ENCODE results near the gene RAB43.

RAB43 gene

GRCh38 chr3:129059311-129059958 is 62.2 kb downstream of the RAB43 start:
- DNase-seq: no peak

DNA sequence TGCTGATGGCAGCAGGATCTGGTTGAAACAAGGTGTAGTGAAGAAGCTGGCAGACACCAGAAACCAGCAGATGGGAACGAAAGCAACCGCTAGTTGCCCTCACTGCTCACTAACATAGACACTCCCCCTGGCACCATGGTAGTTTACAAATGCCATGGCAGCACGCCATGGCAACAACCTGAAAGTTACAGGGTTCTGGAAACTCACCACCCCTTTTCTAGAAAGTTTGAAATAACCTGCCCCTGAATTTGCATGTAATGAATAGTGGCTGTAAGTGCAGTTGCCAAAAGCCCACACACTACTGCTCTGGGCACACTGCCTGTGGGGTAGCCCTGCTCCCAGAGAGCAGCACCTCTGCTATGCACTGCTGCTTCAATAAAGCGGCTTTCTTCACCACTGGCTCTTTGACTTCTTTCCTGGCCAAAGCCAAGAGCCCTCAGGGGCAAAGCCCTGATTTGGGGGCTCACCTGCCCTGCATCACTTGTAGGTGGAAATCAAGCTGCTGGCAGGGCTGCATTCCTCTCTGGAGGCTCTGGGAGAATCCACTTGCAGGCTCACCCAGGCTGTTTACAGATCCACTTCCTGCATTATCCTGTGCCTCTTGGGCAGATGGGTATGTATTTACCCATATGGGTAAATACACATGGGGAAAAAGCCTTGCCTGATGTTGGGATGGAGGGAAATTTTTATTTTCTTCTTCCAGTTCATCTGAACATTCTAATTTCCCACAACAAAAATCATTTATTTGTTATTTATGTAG is 63.0 kb downstream of the RAB43 start:
- DNase-seq: no peak

DNA sequence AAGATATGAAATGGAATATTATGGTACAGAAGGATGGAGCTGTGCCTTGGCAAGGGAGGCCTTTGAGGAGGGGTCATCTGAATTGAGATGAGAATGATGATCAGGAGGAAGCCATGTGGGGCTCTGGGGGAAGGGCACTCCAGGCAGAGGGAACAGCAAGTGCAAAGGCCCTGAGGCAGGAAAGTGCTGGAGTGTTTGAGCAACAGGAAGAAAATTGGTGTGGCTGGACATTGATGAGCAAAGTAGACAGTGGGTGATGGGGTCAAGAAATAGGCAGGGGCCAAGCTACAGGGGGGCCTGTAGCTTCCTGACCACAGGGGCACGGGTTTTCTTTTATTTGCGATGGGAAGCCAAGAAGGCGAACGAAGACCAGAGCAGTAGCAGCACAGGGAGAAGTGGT is 64.4 kb downstream of the RAB43 start:
- DNase-seq: no peak

DNA sequence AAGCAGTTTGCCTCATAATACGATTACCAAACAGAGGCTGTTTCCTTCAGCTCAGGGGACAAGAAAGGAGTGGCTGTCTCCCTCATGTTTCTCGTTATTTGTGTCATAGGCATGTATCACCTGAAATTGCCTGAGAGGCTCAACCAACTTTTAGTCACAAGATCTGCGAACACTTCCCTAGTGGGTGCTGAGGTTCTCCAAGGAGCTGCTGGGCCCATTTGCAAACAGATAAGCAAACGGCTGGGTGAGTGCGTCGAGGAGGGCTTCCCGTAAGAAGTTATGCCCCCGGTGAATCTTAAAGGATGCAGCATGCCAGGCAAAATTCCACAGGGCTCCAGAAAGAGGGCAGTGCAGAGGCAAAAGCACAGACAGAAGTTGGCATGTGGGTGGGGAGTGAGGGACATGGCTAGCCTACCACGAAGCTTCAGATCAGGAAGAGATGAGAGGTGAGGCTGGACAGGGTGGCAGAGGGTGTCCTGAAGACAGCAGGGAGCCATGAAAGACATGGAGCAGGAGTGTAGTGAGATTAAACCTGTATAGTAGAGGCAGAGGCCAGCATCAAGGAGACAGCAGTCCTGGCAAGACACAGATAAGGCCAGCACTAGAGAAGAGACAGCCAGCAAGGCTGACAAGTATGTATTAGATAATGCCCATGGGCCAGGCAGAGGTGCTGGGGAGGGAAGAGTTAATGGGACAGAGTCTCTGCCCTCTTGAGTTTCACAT is 65.0 kb downstream of the RAB43 start:
- DNase-seq: no peak

- DNase-seq: no peak
These were observed 66.9 kb downstream of the RAB43 start for GRCh38 chr3:129054605-129055104.

GRCh38 chr3:129052675-129053074 is 68.9 kb downstream of the RAB43 start:
- DNase-seq: no peak

DNA sequence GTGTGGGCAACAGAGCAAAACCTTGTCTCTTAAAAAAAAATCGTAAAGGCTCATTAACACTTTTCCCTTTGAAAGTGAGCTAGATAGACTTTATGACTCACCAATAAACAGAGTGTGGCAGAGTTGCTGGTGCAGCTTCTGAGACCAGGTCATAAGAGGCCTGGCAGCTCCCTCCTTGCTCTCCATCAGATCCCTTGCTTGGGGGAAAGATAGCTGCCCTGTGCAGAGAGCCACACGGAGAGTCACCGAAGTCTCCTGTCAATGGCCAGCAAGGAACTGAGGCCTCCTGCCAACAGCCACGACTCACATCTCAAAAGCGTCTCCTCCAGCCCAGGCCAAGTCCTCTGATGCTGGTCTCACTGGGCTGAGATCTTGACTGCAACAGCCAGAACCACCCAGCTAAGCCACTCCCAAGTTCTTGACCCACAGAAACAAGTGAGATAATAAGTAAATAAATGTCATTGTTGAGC is 69.7 kb downstream of the RAB43 start:
- DNase-seq: no peak

- no peak for DNase-seq
These were observed 70.9 kb downstream of the RAB43 start for GRCh38 chr3:129050556-129051295.

- DNase-seq: no peak
These were observed 74.1 kb downstream of the RAB43 start for GRCh38 chr3:129047553-129047839.

DNA sequence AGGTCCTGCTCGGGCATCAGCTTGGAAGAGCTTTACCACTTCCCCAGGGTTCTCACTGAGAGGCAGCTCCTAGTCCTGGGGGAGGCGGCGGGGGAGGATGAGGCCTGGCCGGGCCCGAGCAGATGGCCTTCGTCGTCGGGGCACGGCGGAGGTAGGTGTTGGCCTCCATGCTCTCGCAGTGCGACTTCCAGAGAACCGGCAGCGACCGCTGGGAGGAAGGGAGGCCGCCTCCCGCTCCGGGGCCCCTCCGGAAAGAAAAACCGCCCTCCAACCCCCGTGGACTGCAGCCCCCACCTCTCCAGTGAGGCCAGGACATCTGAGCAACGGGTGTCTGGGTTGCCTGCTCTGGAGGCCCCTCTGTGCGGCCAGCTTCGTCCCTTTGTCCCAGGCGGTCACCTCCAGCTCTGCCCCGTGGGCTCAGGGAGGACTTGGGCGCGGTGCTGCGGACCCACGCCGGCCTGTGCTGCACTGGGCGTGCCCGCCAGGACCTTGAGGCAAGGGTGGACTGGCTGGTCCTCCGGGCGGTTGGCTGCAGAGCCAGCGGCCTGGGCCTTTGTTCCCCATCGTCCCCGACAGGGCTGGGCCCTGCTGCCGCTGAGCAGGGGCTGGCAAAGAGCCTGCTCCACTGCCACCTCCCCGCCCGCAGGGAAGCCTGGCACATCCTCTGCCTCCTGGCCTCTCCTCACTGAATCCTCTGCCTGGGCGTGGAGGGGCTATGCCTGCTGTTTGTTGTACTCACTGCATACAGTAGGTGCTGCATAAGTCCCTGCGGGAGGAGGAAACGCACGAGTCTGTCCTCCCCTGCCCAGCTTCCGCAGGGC is 74.7 kb downstream of the RAB43 start:
- DNase-seq: no peak

DNA sequence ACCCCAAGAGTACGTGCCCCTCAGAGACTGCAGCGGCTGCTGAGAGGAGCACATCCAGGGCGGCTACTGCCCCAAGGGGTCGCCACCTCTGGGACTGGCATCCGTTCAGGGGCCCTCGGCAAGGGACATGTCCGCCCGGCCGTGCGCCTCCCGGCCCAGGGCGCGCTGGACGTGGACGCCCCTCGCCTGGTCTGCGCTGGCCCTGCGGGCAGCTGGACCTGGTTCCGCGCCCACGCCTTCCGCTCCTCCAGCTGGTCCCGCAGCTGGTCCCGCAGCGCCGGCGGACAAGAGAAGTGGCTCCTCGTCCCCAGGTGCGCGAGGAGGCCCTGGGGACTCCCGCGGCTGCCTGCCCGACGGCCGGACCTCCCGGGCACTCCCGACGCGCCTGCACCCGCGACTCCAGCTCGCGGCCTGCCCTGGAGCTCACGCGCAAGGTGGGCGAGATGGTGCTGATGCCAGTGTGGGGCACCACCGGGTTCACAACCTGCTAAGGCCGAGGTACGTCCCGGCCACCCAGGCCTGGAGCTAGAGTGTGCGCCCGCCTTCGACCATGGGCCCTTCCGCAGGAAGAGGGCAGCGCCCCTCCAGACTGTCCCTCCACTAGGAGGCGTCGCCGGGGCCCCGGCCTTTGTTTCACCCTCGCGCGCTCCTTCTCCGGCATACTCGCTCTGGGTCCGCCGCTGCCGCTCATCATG is 75.4 kb downstream of the RAB43 start:
- no peak for DNase-seq

GRCh38 chr3:129045675-129046036 is 75.9 kb downstream of the RAB43 start:
- DNase-seq: peak; percentile 29

GRCh38 chr3:129040579-129041300 is 80.9 kb downstream of the RAB43 start:
- DNase-seq: no peak

- DNase-seq: no peak
These were observed 81.6 kb downstream of the RAB43 start for GRCh38 chr3:129040039-129040336.

GRCh38 chr3:129039271-129040038 is 82.1 kb downstream of the RAB43 start:
- DNase-seq: no peak

DNA sequence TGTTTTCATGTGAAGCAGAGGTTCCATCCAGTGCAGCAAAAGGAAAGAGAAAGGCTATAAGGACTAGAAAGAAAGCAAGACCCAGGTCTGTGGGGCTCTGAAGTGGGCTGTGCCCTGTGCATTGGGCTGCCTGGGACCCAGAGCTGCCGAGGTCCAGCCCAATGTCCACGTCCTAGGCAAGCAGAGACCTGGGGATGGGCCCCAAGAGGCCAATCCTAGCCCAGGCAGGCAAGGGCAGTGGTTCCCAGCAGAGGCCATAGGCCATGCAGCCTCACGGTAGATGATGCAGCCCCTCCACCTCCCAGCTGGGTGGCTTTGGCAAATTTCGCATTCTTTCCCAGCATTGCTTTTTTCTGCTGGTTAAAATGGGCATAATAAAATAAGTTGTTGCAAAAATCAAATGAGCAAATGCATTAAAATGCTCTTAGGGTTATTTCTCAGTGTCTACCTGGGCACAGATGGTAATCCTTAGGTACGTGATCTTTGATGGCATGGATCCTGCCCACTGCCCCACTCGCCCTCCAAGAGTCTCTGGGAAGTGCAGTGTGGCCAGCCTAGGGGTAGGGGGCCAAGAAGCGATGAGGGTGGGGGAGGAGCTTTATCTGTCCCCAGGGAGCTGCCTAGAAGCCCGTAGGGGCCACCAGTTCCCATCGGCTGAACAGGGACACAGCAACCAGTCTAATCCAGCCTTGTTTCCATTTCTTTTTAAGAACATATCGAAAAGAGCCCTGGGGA is 83.3 kb downstream of the RAB43 start:
- no peak for DNase-seq

All from stimulated activated CD4-positive, alpha-beta T cell treated with anti-CD3 and anti-CD28 coated beads, Interleukin-12 subunit alpha, Interleukin-12 subunit beta, amount 100 ng/mL, for 4 hours (primary cell).